GM21423 (cell line): ENCODE measurements around the gene GTPBP3.
A peak's percentile ranks its signal among the peaks of the same experiment; 100 is the strongest.

Experiments
- ATAC-seq: cut with Tn5 transposase; IDR thresholded peaks from one replicate; pipeline ENCODE4 v1.9.1; 2021; ENCODE audit warnings: mild to moderate bottlenecking, moderate library complexity; ENCODE audit not compliant: unreplicated experiment

GTPBP3 gene

DNA sequence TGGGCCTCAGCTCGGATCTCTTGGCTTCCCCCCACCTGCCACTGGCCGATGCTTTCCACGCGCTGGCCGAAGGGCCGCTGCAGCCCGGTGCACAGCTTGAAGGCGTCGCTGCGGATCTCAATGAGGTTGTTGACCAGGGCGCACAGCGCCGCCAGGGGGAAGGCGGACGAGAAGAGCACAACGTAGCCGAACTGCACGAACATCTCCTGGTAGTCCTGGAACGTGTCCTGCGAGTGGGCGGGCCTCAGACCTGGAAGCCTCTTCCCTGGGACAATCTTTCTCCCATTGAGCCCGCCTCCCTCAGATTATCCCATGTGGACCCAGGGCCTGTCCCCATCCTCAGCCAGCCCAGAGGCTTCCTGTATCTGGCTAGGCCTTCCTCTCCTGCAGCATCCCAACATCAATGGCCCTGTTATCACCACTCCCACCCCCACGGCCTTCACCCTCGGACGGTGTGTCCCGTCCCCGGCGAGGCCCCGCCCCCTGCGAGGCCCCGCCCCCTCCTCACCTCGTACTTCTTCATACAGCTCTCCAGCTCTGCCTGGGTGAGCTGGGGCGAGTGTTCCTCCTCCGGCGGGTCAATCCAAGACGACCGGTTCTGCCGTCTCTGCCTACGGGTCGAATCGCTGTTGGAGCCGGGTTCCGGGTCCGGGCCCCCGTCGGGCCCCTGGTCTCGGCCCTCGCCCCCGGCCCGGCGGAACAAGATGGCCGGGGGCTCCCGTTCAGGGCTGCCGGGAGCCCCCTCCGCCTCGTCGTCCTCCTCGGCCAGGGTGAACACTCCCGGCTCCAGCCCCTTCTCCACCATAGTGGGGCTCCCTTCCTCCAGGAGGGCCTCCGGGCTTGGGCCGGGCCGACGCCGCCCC is 9.5 kb upstream of the GTPBP3 start:
- ATAC-seq = no peak

DNA sequence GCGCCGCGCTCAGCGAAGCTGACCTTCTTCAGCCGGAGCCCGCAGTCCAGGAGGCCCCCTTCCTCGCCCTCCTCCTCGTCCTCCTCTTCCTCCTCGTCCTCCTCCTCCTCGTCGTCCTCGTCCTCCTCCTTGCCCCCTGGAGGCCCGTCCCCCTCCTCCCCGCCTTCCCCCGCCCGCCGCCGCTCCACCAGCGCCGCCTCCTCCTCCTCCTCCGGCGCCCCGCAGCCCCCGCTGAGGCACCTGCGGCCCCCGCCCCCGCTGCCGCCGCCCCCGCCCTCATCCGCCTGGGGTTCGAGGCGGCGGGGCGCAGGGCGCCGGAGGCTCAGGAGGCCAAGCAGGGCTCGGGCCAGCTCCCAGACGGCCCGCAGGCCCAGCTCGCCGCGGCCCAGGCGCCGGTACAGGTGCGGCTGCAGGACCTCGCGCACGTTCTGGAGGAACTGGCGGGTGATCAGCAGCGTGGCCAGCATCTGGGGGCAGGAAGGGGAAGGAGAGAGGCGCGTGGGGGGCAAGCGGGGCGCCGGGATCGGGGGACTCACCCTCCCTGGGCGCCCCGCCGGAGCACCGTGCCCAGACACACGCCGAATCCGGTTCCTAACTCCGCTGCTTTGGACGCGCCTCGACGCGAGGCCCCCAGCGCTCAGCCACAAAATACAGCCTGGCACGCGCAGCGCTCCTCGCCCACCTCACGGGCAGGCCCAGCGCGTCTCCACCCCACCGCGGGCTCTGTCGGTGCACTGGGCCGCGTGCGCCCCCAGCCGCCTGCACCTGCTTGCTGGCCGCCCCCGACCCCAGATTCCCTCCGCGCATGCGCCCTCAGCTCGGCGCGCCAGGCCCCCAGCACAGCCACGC is 8.6 kb upstream of the GTPBP3 start:
- ATAC-seq = no peak

DNA sequence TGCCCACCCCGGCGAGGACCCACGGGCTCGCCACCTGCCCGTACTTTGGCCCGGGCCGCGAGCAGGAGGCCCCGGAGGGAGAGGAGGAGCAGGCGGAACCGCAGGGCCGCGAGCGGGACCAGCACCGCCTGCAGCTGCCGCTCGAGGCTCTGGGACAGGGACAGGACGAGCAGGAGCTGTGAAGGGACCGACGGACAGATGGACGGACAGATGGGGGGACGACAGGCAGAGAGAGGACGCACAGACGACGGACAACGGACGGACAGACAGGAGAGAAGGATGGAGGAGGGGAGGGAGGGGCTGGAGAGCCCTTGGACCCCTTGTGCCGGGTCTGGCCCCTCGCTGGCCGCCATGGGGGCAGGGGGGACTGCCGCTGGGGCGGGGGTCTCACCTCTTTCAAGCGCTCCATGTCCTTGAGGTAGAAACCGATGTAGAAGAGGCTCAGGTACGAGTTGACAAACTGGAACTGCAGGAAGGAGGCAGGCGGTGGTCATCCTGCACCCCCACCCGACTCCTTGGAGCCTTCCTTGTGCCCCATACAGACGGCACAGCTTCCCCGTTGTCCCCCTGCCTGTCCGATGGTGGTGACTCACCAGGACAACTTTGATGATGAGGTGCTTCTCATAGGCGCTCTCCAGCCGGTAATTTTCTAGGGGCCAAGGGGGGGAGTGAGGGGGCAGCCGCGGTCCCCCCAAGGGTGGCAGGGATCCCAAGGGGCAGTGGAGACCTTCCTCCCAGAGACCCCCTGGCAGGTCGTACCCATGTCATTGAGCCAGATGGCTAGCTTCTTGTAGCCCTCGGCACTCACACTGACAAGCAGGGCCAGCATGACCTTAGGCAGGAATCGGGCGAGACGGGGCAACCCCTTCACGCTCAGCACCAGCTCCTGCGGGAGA is 7.7 kb upstream of the GTPBP3 start:
- no peak for ATAC-seq

DNA sequence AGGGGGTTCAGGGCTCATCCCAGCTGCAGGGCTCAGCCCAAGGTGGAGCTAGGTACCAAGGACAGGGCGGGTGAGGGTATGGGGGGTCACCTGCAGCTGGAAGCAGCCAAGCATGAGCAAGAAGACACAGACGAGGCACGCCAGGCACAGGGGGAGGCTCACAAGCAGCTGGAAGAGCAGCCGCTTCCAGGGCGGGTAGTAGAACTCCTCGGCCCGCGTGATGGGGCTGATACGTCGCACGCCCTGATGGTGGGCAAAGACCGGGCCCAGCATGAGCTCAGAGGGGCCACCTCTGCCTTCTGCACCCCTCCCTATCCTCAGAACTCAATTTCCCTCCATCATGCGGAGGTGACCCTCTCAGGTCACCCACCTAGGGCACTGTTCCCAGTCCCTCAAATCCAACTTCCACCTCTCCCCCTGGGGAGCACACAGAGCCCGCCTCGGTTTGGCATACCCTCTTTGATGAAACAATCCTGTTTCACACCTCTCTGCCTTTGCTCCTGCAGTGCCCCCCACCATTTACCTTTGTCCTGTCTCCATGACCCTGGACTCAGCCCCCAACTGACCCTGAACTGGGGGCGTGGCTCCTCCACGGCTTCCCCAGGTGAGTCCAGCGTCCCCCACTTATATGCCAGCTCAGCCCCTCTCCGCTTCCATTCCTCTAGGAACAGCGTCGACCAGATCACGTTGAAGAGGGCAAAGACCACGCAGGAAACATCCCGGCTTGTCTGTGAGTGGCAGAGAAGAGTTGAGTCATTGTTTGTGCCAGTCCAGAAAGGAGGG is 6.9 kb upstream of the GTPBP3 start:
- no peak for ATAC-seq

DNA sequence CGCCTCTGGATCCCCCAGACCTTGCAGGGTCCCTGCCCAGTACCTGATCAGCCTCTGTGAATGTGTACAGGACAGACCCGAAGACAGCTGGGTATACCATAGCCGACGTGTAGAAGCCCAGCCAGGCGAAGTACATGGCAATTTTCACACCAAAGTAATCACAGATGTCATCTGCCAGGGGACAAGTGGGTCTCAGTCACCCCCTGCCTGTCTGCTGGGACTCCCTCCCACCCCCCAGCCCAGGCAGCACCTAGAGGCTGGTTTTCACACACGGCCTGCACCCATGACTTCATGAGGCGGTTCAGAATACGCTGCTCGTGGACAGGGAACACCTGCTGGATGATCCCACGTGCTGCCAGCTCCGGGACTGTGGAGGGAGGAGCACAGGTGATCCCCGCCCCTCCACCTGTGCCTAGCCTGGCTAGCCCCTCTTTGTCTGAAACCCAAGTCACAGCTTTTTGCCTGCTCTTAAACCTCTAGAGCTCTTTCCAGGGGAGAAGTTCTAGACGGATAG is 6.3 kb upstream of the GTPBP3 start:
- no peak for ATAC-seq

DNA sequence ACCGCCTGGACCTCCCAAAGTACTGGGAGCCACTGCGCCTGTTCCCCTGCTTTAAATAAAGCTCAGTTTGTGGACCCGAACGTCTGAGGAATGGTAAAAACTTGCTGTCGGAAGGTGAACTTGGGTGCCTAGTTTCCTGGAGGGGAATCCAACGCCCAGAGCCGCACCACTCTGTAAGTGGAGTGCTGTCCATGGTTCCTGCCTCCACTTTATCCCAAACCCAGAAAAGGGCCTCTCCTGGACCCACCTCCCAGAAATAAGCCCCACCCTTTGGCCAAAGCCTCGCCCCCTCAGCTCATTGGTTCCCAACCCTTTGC is 5.0 kb upstream of the GTPBP3 start:
- ATAC-seq = no peak

DNA sequence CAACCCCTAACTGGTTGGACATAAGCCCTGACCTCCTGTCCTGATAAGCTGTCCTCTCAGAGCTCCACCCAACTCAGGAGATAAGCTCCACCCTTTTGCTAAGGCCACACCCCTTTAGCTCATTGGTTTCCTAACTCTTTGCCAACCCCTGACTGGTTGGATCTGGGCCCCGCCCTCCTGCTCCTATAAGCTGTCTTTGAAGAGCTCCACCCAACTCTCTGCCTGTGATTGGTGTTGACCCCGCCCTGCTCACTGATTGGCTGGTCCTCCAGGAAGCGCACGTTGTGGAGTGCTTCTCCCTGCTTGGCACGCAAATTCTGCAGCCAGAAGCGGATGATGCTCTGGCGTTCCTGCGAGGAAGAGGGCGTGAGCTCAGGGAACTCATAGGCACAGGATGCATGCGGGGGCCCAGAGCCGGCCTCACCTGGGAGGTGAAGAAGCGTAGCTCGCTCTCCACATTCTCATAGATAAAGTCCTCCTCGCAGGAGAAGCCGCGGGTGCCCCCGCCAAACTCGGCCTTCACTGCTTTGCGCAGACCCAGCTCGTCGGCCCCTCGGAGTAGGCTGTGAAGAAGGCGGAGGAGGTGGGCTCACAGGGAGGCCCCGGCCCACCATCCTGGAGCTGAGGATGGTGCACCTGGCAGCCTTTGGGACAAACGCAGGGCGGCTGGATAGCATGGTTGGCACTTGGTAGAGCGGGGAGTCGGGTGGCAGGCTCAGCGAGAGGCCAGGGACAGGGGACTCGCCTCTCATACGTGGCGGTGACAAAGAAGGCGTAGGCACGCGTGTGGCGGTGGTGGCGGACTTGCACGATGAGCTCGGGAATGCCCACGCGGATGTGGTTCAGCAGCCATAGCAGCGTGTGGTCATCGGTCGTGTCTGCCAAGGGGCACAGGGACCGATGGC is 4.4 kb upstream of the GTPBP3 start:
- no peak for ATAC-seq

DNA sequence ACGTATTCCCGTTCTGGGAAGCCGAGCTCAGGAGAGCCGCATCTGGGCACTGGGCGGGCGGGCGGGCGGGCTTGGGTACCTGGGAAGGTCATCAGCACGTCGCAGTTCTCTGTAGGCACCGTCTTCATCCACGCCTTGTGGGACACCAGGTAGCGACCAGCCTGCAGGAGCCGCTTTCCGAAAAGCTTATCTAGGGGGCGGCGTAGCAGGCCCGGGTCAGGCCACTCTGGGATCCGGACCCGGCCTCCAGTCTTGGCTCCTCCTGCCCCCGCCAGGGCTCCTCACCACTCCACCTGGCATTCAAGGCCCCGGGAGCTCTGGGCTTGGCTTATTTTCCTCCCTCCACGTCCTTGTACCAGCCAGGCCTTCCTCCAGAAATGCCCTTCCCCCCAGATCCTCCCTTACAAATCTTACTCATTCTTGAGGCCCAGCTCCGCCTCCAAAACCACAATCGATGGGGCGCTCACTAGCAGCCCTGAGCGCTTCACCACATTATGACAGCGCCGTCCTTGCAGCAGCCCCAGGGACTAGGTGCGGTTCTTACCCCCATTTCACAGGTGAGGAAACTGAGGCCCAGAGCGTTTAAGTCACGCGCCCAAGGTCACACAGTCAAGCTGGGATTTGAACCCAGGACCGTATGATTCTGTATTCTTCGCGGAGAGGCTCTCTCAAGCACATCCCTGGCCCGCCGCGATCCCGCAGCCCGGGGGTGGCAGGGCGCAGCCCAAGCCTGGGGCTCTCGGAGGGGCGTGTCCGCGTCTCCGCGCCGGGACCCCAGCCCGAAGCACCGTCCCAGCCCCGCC is 3.5 kb upstream of the GTPBP3 start:
- no peak for ATAC-seq

DNA sequence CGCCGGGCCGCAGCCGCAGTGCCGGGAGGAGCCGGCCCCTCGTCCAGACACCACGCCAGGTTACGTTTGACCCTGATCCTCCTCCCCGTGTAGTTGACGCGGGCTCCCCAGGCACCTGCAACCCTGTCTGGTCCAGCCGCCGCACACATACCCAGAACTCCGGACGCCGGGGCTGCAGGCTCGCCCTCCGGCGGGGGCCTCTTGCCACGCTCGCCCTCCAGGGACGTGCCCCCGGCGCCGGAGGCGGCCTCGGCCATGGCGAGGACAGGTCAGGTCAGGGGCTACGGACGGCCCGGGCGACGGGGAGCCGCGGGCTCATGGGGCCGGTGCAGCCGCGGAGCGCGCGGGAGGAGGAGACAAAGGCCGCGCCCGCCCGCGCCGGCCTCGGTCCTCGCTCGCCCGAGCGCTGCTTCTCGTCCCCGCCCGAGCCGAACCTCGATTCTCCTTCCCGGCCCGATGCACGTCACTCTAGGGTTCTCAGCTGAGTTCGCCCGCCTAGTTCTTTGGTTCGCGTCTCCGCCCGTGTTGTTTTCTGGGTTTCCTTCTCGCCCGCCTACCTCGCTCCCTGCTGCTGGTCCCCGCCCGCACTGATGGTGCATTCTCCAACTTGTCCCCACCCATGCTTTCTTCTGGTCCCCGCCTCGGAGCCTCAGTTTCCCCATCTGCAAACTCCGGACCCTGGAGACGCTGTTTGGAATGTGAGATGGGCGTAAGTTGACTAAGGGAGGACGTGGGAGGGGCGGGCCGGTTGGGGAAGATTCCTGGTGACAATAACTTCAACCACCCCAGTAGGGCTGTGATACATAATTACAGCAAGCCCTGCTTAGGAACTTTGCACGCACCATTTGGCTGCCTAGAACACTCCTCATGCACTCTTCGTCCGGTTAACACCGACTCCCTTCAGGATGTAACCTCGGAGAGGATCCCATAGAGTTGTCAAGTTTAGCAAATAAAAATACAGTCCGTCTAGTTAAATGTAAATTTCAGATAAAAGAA is 2.6 kb upstream of the GTPBP3 start, which contains the start of gene ANO8:
Gene ANO8 (minus strand): TSS at position 442 of the 996 bp plus-strand sequence. CDS start 185 bp downstream, at position 257.
- ATAC-seq = peak; percentile 40

DNA sequence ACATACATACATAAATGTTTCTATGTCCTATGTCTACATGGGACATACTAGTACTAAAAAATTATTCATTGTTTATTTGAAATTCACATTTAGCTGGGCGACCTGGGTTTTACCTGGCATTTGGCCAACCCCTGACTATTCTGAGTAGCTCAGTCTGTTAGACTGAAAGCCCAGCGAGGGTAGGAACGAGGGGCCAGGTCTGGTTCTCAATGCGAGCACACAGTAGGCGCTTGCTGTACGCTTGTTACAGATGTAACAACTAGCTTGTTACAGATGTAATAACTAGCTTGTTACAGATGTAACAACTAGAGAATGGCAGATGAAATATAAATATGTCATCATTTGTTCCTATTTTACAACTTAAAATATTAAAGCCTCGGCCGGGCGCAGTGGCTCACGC is 1.8 kb upstream of the GTPBP3 start:
- no peak for ATAC-seq

DNA sequence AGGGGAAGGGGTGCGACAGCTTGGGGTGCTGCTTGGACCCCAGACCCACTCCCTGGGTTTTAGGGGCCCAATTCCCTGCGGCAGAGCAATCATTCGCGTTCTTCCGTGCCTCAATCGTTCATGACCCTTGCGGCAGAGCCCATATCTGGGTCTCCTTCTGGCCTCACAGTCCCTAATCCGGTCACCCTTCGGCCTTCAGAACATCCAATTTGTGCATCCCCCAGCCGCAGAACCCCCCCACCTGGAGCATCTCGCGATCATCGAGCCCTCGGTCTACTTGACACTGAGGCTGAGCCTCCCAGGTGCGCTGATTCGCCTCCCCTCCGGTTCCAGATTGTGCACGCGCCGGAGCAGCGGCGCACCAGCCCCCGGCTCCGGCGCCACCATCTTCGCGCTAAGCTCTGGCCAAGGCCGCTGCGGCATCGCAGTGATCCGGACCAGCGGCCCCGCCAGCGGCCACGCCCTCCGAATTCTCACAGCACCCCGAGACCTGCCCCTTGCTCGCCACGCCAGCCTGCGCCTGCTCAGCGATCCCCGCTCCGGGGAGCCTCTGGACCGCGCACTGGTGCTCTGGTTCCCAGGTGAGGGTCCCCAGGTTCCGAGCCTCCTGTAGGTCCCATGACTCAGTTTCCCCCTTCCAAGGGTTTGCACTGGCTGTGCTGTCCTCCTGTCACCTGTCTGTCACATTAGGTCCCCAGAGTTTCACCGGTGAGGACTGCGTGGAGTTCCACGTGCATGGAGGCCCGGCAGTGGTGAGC is 501 bp downstream of the GTPBP3 start:
- no peak for ATAC-seq

DNA sequence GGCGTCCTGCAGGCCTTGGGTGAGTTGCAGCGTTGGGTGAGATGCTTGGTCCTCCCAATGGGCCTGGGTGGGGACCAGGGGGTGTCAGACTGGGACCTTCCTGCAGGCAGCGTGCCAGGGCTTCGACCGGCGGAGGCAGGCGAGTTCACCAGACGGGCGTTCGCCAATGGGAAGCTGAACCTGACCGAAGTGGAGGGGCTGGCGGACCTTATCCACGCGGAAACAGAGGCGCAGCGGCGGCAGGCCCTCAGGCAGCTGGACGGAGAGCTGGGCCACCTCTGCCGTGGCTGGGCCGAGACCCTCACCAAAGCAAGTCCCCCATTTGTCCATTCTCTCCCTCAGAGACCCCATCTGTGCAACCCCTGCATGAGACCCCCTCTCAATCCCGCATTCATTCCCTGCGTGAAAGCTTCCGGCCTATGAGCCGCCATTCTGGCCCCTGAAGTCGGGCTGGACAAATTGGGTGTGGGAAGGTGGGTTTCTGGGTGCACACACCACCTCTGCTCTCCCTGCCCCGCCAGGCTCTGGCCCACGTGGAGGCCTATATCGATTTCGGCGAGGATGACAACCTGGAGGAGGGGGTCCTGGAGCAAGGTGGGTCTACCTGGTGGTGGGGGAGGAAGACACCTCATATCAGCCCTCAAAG is 1.2 kb downstream of the GTPBP3 start:
- no peak for ATAC-seq

DNA sequence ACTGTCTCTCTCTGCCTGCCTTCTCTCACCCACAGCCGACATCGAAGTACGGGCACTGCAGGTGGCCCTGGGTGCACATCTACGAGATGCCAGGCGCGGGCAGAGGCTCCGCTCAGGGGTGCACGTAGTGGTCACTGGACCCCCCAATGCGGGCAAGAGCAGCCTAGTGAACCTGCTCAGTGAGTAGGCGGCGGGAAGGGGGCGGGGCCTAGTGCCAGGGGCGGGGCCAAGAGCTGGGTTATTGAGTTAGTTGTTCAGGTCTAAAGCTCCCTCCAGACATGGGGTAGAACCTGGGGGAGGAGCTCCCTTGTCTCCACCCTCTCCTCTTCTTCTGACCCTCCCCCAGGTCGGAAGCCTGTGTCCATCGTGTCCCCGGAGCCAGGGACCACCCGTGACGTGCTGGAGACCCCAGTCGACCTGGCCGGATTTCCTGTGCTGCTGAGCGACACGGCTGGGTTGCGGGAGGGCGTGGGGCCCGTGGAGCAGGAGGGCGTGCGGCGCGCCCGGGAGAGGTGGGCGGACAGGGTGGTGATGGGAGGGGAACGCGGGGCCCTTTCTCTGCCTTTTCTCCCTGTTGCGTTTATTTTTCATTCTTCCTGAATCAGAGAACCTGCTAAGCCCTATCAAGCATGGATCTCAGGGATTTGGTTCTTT is 1.9 kb downstream of the GTPBP3 start:
- no peak for ATAC-seq

DNA sequence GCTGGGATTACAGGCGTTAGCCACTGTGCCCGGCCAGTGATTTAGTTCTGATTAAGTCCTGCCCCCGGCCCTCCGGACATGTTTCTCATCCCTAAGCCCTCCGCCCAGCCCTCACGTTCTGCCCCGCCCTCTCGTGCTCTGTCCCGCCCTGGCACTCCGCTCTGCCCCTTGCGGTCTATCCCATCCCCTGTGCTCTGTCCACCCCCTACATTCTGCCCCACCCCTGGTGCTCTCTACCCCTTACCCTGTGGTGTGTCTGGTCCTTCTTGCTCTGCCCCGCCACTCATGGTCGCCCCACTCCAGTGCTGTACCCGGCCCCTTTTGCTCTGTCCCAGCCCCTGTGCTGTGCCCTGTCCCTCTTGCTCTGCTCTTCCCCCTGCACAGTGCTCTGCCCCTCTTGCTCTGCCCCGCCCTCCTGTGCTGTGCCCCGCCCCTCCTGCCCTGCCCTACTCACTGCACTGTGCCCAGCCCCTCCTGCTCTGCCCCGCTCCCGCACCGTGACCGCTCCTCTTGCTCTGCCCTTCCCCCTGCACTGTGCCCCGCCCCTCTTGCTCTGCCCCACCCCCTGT is 3.0 kb downstream of the GTPBP3 start:
- ATAC-seq = no peak

DNA sequence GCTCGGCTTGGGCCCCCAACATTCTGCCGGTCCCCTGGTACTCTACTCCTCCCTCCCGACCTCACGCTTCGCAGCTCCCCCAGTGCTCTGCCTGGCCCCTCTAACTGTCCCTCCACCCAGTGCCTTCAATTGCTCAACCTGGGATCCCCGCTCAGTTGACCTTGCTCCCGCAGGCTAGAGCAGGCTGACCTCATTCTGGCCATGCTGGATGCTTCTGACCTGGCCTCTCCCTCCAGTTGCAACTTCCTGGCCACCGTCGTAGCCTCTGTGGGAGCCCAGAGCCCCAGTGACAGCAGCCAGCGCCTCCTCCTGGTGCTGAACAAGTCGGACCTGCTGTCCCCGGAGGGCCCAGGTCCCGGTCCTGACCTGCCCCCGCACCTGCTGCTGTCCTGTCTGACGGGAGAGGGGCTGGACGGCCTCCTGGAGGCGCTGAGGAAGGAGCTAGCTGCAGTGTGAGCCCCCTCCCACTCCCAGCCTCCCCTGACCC is 3.6 kb downstream of the GTPBP3 start:
- ATAC-seq = no peak
